Activated naive CD4-positive, alpha-beta T cell treated with anti-CD3 and anti-CD28 coated beads, Interleukin-2, amount 50 U/mL, for 72 hours (primary cell): Measurements from ENCODE around the gene NCK2. TPM values are rescaled to one million over a fixed set of nuclear protein-coding genes. Genes with fewer than 3 reads are reported as not detected.

Experiments
- ATAC-seq, 2 donors: fragments of 150-1000 bp; cut with Tn5 transposase; 2 replicates each; pipeline ENCODE4 v1.10.0; 2021; ENCODE audit warnings: mild to moderate bottlenecking in 2 of 2, moderate library complexity in 2 of 2
- DNase-seq, 2 donors: peaks; one replicate each; pipeline ENCODE4 v3.0.0; 2021 to 2022; ENCODE audit warnings: low spot score in 2 of 2
- H3K27ac Mint-ChIP-seq, 2 donors: one replicate each; pipeline ENCODE4 v1.8.0; 2022; ENCODE audit warnings: mild to moderate bottlenecking in 2 of 2, mixed read lengths in 2 of 2
- H3K36me3 Mint-ChIP-seq, 2 donors: one replicate each; pipeline ENCODE4 v1.8.0; 2022; ENCODE audit warnings: mixed read lengths in 2 of 2
- H3K9me3 Mint-ChIP-seq, 2 donors: one replicate each; pipeline ENCODE4 v1.8.0; 2022; ENCODE audit warnings: mixed read lengths in 2 of 2
- total RNA-seq, 2 donors: library from RNA; stranded (reverse); gene quantifications; one replicate each; pipeline ENCODE4 v1.2.3, GENCODE V29; 2022

NCK2 gene
- total RNA-seq, 2 donors from 2014 or later: 89.3 to 98.5 TPM

- Mint-ChIP-seq H3K27ac (no peak overlapping the region), H3K9me3 (peaks cover 5 to 9% of the 10 kb centered on the region in 2 donors), H3K36me3 (peaks cover 6 to 10% of the 10 kb centered on the region in 2 donors)
- no peak for DNase-seq
- no peak for ATAC-seq
These were observed 13.2 kb upstream of the NCK2 start for GRCh38 chr2:105731511-105731910.

- Mint-ChIP-seq H3K27ac (no peak overlapping the region), H3K36me3 (peaks cover under 1 to 4% of the 10 kb centered on the region in 2 donors), H3K9me3 (peaks cover 0 to 3% of the 10 kb centered on the region in 2 donors)
- no peak for ATAC-seq
- DNase-seq: no peak
These were observed 12.6 kb upstream of the NCK2 start for GRCh38 chr2:105732101-105732500.

- H3K9me3 Mint-ChIP-seq: no peaks in the 10 kb centered on the region
- DNase-seq: no peak
- ATAC-seq: no peak
- H3K27ac Mint-ChIP-seq: no peak overlapping the region
- no peaks in the 10 kb centered on the region for H3K36me3 Mint-ChIP-seq
These were observed 11.6 kb upstream of the NCK2 start for GRCh38 chr2:105732955-105733607.

GRCh38 chr2:105733875-105734274, 10.8 kb upstream of the NCK2 start:
- ATAC-seq: peak in 1 of 2 donors; percentile 14
- Mint-ChIP-seq H3K36me3 (no peaks in the 10 kb centered on the region), H3K27ac (no peak overlapping the region), H3K9me3 (no peaks in the 10 kb centered on the region)
- no peak for DNase-seq

GRCh38 chr2:105734762-105735538, 9.8 kb upstream of the NCK2 start:
- DNase-seq (no peak), ATAC-seq (no peak)
- Mint-ChIP-seq H3K27ac (no peak overlapping the region), H3K36me3 (no peaks in the 10 kb centered on the region), H3K9me3 (no peaks in the 10 kb centered on the region)

- DNase-seq (no peak), ATAC-seq (no peak)
- H3K36me3 Mint-ChIP-seq: peaks cover 0 to 4% of the 10 kb centered on the region in 2 donors
- H3K27ac Mint-ChIP-seq: no peak overlapping the region
- no peaks in the 10 kb centered on the region for H3K9me3 Mint-ChIP-seq
These were observed 8.6 kb upstream of the NCK2 start for GRCh38 chr2:105736145-105736544.

GRCh38 chr2:105737980-105738657, 6.6 kb upstream of the NCK2 start:
- Mint-ChIP-seq H3K9me3 (peaks cover 7 to 11% of the 10 kb centered on the region in 2 donors), H3K36me3 (peaks cover 11 to 13% of the 10 kb centered on the region in 2 donors), H3K27ac (peak overlapping the region; percentile 92 to 95)
- DNase-seq: no peak
- ATAC-seq: peak; percentile 83 to 89

- peak overlapping the region; percentile 92 to 95 for H3K27ac Mint-ChIP-seq
- H3K9me3 Mint-ChIP-seq: peaks cover 7 to 11% of the 10 kb centered on the region in 2 donors
- ATAC-seq (peak; percentile 30 to 65), DNase-seq (no peak)
- H3K36me3 Mint-ChIP-seq: peaks cover 11 to 13% of the 10 kb centered on the region in 2 donors
These were observed 6.0 kb upstream of the NCK2 start for GRCh38 chr2:105738658-105739241.

- peak overlapping the region; percentile 92 to 95 for H3K27ac Mint-ChIP-seq
- peaks cover 7 to 11% of the 10 kb centered on the region in 2 donors for H3K9me3 Mint-ChIP-seq
- H3K36me3 Mint-ChIP-seq: peaks cover 11 to 13% of the 10 kb centered on the region in 2 donors
- peak; percentile 19 to 36 for ATAC-seq
- DNase-seq: no peak
These were observed 5.3 kb upstream of the NCK2 start for GRCh38 chr2:105739426-105739825.

- ATAC-seq (no peak), DNase-seq (no peak)
- peaks cover 11 to 13% of the 10 kb centered on the region in 2 donors for H3K36me3 Mint-ChIP-seq
- H3K9me3 Mint-ChIP-seq: peaks cover 7 to 11% of the 10 kb centered on the region in 2 donors
- H3K27ac Mint-ChIP-seq: peak overlapping the region; percentile 92 to 95
These were observed 4.7 kb upstream of the NCK2 start for GRCh38 chr2:105739944-105740530.

- H3K27ac Mint-ChIP-seq: peak overlapping the region; percentile 64 to 73
- DNase-seq: no peak
- H3K36me3 Mint-ChIP-seq: peaks cover 18 to 20% of the 10 kb centered on the region in 2 donors
- H3K9me3 Mint-ChIP-seq: peaks cover 7 to 11% of the 10 kb centered on the region in 2 donors
- peak in 1 of 2 donors; percentile 39 for ATAC-seq
These were observed 3.5 kb upstream of the NCK2 start for GRCh38 chr2:105741174-105741573.

- peaks cover 18 to 24% of the 10 kb centered on the region in 2 donors for H3K36me3 Mint-ChIP-seq
- peak overlapping the region in 1 of 2 donors; percentile 96 for H3K27ac Mint-ChIP-seq
- ATAC-seq (no peak), DNase-seq (no peak)
- H3K9me3 Mint-ChIP-seq: peaks cover 7 to 11% of the 10 kb centered on the region in 2 donors
These were observed 3.1 kb upstream of the NCK2 start for GRCh38 chr2:105741617-105742016.

- Mint-ChIP-seq H3K9me3 (peaks cover 7 to 11% of the 10 kb centered on the region in 2 donors), H3K27ac (peak overlapping the region; percentile 96 to 98), H3K36me3 (peaks cover 40 to 51% of the 10 kb centered on the region in 2 donors)
- ATAC-seq (peak; percentile 26 to 61), DNase-seq (peak in 1 of 2 donors; percentile 67)
These were observed 412 bp upstream of the NCK2 start for GRCh38 chr2:105744091-105744908.

GRCh38 chr2:105746177-105747080, 1.7 kb downstream of the NCK2 start:
- Mint-ChIP-seq H3K9me3 (peaks cover 7 to 17% of the 10 kb centered on the region in 2 donors), H3K27ac (peak overlapping the region; percentile 99 to 100), H3K36me3 (peaks cover 54 to 72% of the 10 kb centered on the region in 2 donors)
- peak; percentile 90 for DNase-seq
- ATAC-seq: peak; percentile 64 to 78
